Hematopoietic multipotent progenitor cell (in vitro differentiated cells): ENCODE data around the gene MYCBP2. TPM values are rescaled to one million over a fixed set of nuclear protein-coding genes. Genes with fewer than 3 reads are reported as not detected.
A peak's percentile ranks its signal among the peaks of the same experiment; 100 is the strongest.
"Not testable (repeated sequence)": the region's sequence is repeated elsewhere in the genome, so short reads cannot be mapped to it uniquely, and the experiment has no call there.

ENCODE experiments used
- DNase-seq, 3 donors: peaks; one replicate each; pipeline ENCODE4 v3.0.0-alpha.2; 2011 to 2015; ENCODE audit warnings: low read depth in 2 of 3, low spot score in 2 of 3
- total RNA-seq: library from RNA; depleted of rRNA; stranded (reverse); fragments of >200 nt; gene quantifications from one replicate; pipeline ENCODE4 v1.2.3, GENCODE V29; 2012

MYCBP2 gene
- total RNA-seq, 1 donor, result 110 TPM

- DNase-seq, result no peak
Observed at GRCh38 chr13:77305266-77305665, 21.6 kb downstream of the MYCBP2 start.

GRCh38 chr13:77300176-77301037 is 26.5 kb downstream of the MYCBP2 start:
- DNase-seq, result peak in 2 of 3 donors; percentile 39 to 41

GRCh38 chr13:77299587-77299986 is 27.3 kb downstream of the MYCBP2 start:
- no peak for DNase-seq

- DNase-seq, result peak in 2 of 3 donors; percentile 36 to 57
Observed at GRCh38 chr13:77298426-77298825, 28.5 kb downstream of the MYCBP2 start.

- no peak for DNase-seq
Observed at GRCh38 chr13:77291774-77292173, 35.1 kb downstream of the MYCBP2 start.

GRCh38 chr13:77290342-77290741 is 36.6 kb downstream of the MYCBP2 start:
- no peak for DNase-seq

GRCh38 chr13:77289851-77290250 is 37.0 kb downstream of the MYCBP2 start:
- no peak for DNase-seq

GRCh38 chr13:77285632-77286031 is 41.3 kb downstream of the MYCBP2 start:
- DNase-seq, result not testable (repeated sequence)

GRCh38 chr13:77285098-77285497 is 41.8 kb downstream of the MYCBP2 start:
- DNase-seq, result no peak

- DNase-seq, result peak in 1 of 3 donors; percentile 10
Observed at GRCh38 chr13:77274126-77274525, 52.8 kb downstream of the MYCBP2 start.

GRCh38 chr13:77269141-77269540 is 57.8 kb downstream of the MYCBP2 start:
- no peak for DNase-seq

GRCh38 chr13:77267362-77267761 is 59.5 kb downstream of the MYCBP2 start:
- DNase-seq, result no peak

- no peak for DNase-seq
Observed at GRCh38 chr13:77265336-77265735, 61.6 kb downstream of the MYCBP2 start.

- DNase-seq, result no peak
Observed at GRCh38 chr13:77262198-77262597, 64.7 kb downstream of the MYCBP2 start.

GRCh38 chr13:77250975-77251374 is 75.9 kb downstream of the MYCBP2 start:
- DNase-seq, result no peak

- not testable (repeated sequence) for DNase-seq
Observed at GRCh38 chr13:77245224-77245623, 81.7 kb downstream of the MYCBP2 start.

- DNase-seq, result no peak
Observed at GRCh38 chr13:77239312-77239711, 87.6 kb downstream of the MYCBP2 start.

GRCh38 chr13:77235456-77236022 is 91.4 kb downstream of the MYCBP2 start:
- DNase-seq, result no peak

GRCh38 chr13:77233159-77233558 is 93.7 kb downstream of the MYCBP2 start:
- no peak for DNase-seq

GRCh38 chr13:77230560-77230959 is 96.3 kb downstream of the MYCBP2 start:
- DNase-seq, result no peak

- no peak for DNase-seq
Observed at GRCh38 chr13:77225946-77226345, 100.9 kb downstream of the MYCBP2 start.

- no peak for DNase-seq
Observed at GRCh38 chr13:77222909-77223308, 104.0 kb downstream of the MYCBP2 start.
